Keratinocyte (primary cell): ENCODE data around the gene SMAD3.

Source experiments
- EZH2 ChIP-seq: IDR thresholded peaks from one replicate; pipeline ENCODE4 v1.6.1; 2012; ENCODE audit warnings: inconsistent platforms, mild to moderate bottlenecking, low read length, moderate library complexity
- TF ChIP-seq, protein P1 (sequence below), 3 experiments: IDR thresholded peaks in 1 of 3; conservative IDR thresholded peaks in 1 of 3; optimal IDR thresholded peaks in 1 of 3; 2 replicates in 2 of 3; 3 replicates in 1 of 3; pipeline versions ENCODE3 to v1.5.1; 2011; ENCODE audit warnings: low read length in 3 of 3, mild to moderate bottlenecking in 3 of 3, moderate library complexity in 2 of 3, control low read depth in 1 of 3, inconsistent platforms in 1 of 3; ENCODE audit not compliant: insufficient read depth in 2 of 3; ENCODE audit errors: extremely low read depth in 1 of 3

- TF ChIP-seq, protein P1, sequence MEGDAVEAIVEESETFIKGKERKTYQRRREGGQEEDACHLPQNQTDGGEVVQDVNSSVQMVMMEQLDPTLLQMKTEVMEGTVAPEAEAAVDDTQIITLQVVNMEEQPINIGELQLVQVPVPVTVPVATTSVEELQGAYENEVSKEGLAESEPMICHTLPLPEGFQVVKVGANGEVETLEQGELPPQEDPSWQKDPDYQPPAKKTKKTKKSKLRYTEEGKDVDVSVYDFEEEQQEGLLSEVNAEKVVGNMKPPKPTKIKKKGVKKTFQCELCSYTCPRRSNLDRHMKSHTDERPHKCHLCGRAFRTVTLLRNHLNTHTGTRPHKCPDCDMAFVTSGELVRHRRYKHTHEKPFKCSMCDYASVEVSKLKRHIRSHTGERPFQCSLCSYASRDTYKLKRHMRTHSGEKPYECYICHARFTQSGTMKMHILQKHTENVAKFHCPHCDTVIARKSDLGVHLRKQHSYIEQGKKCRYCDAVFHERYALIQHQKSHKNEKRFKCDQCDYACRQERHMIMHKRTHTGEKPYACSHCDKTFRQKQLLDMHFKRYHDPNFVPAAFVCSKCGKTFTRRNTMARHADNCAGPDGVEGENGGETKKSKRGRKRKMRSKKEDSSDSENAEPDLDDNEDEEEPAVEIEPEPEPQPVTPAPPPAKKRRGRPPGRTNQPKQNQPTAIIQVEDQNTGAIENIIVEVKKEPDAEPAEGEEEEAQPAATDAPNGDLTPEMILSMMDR (optimal IDR thresholded peaks at IDR 0.05 in 1 of 3, IDR thresholded peaks at IDR 0.05 in 1 of 3, conservative IDR thresholded peaks at IDR 0.05 in 1 of 3; ENCODE audit: extremely low read depth in 1 of 3, insufficient read depth in 2 of 3, low read length in 3 of 3): no peak
- no peak for TF ChIP-seq EZH2
These were observed 113.3 kb downstream of the SMAD3 start for GRCh38 chr15:67178569-67179210.
